Mononuclear cell (primary cell): ENCODE results near the gene DCST2. TPM values are rescaled to one million over a fixed set of nuclear protein-coding genes. Genes with fewer than 3 reads are reported as not detected.
"Not testable (repeated sequence)": the region's sequence is repeated elsewhere in the genome, so short reads cannot be mapped to it uniquely, and the experiment has no call there.

Source experiments
- H3K27me3 ChIP-seq: 2 replicates; pipeline ENCODE4 v1.6.0; 2011; ENCODE audit warnings: low read length, control low read depth; ENCODE audit not compliant: insufficient read depth
- H3K4me1 ChIP-seq: 2 replicates; pipeline ENCODE4 v1.5.1; 2011; ENCODE audit warnings: mild to moderate bottlenecking, low read length, control low read depth; ENCODE audit not compliant: insufficient read depth
- H3K4me3 ChIP-seq: 2 replicates; pipeline ENCODE4 v1.5.1; 2011; ENCODE audit warnings: mild to moderate bottlenecking, low read length, moderate library complexity
- H3K9me3 ChIP-seq: 2 replicates; pipeline ENCODE4 v1.5.1; 2011; ENCODE audit warnings: low read depth, mild to moderate bottlenecking, control low read depth, low read length
- total RNA-seq: library from RNA; depleted of rRNA; stranded (reverse); fragments of >200 nt; gene quantifications from one replicate; pipeline ENCODE4 v1.2.3, GENCODE V29; 2012

DCST2 gene
- total RNA-seq, 1 donor = 0.10 TPM

GRCh38 chr1:154982897-154983648 lies 50.5 kb downstream of the DCST2 start, which contains the start of gene FLAD1:
TSS of gene FLAD1 (plus strand) at chr1:154983344. CDS start at chr1:154983695, 351 bp downstream.
- Histone ChIP-seq H3K9me3 (no peaks in the 10 kb centered on the region), H3K4me3 (peak within 1 kb of the TSS; percentile 60), H3K27me3 (no peaks in the 10 kb centered on the region), H3K4me1 (peaks cover 29% of the 10 kb centered on the region)

- no peaks in the 10 kb centered on the region for H3K27me3 ChIP-seq
- no peaks in the 10 kb centered on the region for H3K9me3 ChIP-seq
- peaks cover 25% of the 10 kb centered on the region for H3K4me1 ChIP-seq
- H3K4me3 ChIP-seq = peak overlapping the region; percentile 60
Observed at GRCh38 chr1:154982341-154982740, 51.2 kb downstream of the DCST2 start.

- H3K9me3 ChIP-seq = no peaks in the 10 kb centered on the region
- no peak overlapping the region for H3K4me3 ChIP-seq
- H3K4me1 ChIP-seq = peaks cover 25% of the 10 kb centered on the region
- H3K27me3 ChIP-seq = no peaks in the 10 kb centered on the region
Observed at GRCh38 chr1:154978360-154978759, 55.2 kb downstream of the DCST2 start.

- not testable (repeated sequence) for H3K4me3 ChIP-seq, H3K9me3 ChIP-seq, H3K27me3 ChIP-seq
- peaks cover 30% of the 10 kb centered on the region for H3K4me1 ChIP-seq
Observed at GRCh38 chr1:154977762-154978161, 55.8 kb downstream of the DCST2 start.

GRCh38 chr1:154975409-154976059 lies 58.0 kb downstream of the DCST2 start:
- H3K4me3 ChIP-seq = peak overlapping the region; percentile 81

GRCh38 chr1:154974808-154975408 lies 58.7 kb downstream of the DCST2 start:
- Histone ChIP-seq H3K4me1 (peaks cover 53% of the 10 kb centered on the region), H3K4me3 (peak overlapping the region; percentile 81), H3K9me3 (no peaks in the 10 kb centered on the region)

More at GRCh38 chr1:154975409-154976059, 58.0 kb downstream of the DCST2 start:
- no peaks in the 10 kb centered on the region for H3K9me3 ChIP-seq
- no peaks in the 10 kb centered on the region for H3K27me3 ChIP-seq
- H3K4me1 ChIP-seq = peaks cover 47% of the 10 kb centered on the region

GRCh38 chr1:154974102-154974807 lies 59.3 kb downstream of the DCST2 start, which contains the start of gene CKS1B:
TSS of gene CKS1B (plus strand) at chr1:154974681. CDS start at chr1:154974746, 65 bp downstream.
- H3K4me3 ChIP-seq = peak within 1 kb of the TSS; percentile 81
- H3K27me3 ChIP-seq = no peaks in the 10 kb centered on the region
- H3K9me3 ChIP-seq = no peaks in the 10 kb centered on the region
- H3K4me1 ChIP-seq = peaks cover 55% of the 10 kb centered on the region

More at GRCh38 chr1:154974808-154975408, 58.7 kb downstream of the DCST2 start:
- no peaks in the 10 kb centered on the region for H3K27me3 ChIP-seq

GRCh38 chr1:154973344-154974101 lies 60.1 kb downstream of the DCST2 start:
- Histone ChIP-seq H3K27me3 (no peaks in the 10 kb centered on the region), H3K4me1 (peaks cover 55% of the 10 kb centered on the region), H3K9me3 (no peaks in the 10 kb centered on the region), H3K4me3 (peak overlapping the region; percentile 81)

GRCh38 chr1:154972517-154973343 lies 60.9 kb downstream of the DCST2 start:
- Histone ChIP-seq H3K4me3 (no peak overlapping the region), H3K9me3 (no peaks in the 10 kb centered on the region), H3K27me3 (no peaks in the 10 kb centered on the region), H3K4me1 (peaks cover 55% of the 10 kb centered on the region)

GRCh38 chr1:154972213-154972516 lies 61.4 kb downstream of the DCST2 start:
- no peaks in the 10 kb centered on the region for H3K9me3 ChIP-seq
- peaks cover 54% of the 10 kb centered on the region for H3K4me1 ChIP-seq
- no peaks in the 10 kb centered on the region for H3K27me3 ChIP-seq
- no peak overlapping the region for H3K4me3 ChIP-seq

GRCh38 chr1:154971341-154971998 lies 62.1 kb downstream of the DCST2 start:
- Histone ChIP-seq H3K4me1 (peaks cover 48% of the 10 kb centered on the region), H3K4me3 (no peak overlapping the region), H3K9me3 (no peaks in the 10 kb centered on the region), H3K27me3 (no peaks in the 10 kb centered on the region)

- no peaks in the 10 kb centered on the region for H3K27me3 ChIP-seq
- no peak within 1 kb of the TSS for H3K4me3 ChIP-seq
- no peaks in the 10 kb centered on the region for H3K9me3 ChIP-seq
- H3K4me1 ChIP-seq = peaks cover 41% of the 10 kb centered on the region
Observed at GRCh38 chr1:154970631-154971340, 62.8 kb downstream of the DCST2 start, which contains the start of gene SHC1. TSS of gene SHC1 (minus strand) at chr1:154970747. CDS start at chr1:154970526, 221 bp downstream.
